Left ventricle myocardium inferior (tissue), 1 donor: ENCODE results near the gene KLHL14. TPM values are rescaled to one million over a fixed set of nuclear protein-coding genes. Genes with fewer than 3 reads are reported as not detected.

Experiments used
- DNase-seq: peaks from one replicate; pipeline ENCODE4 v3.0.0-alpha.2; 2020
- H3K27ac ChIP-seq: fragments of 200-600 bp; replicated peaks from 2 replicates; pipeline ENCODE4 v1.8.0; 2021
- H3K27me3 ChIP-seq: fragments of 200-600 bp; 2 replicates; pipeline ENCODE4 v1.8.0; 2021; ENCODE audit warnings: low read depth
- H3K36me3 ChIP-seq: fragments of 200-600 bp; 2 replicates; pipeline ENCODE4 v1.8.0; 2021
- H3K4me1 ChIP-seq: fragments of 200-600 bp; 2 replicates; pipeline ENCODE4 v1.8.0; 2021
- H3K4me3 ChIP-seq: fragments of 200-600 bp; 2 replicates; pipeline ENCODE4 v1.8.0; 2021; ENCODE audit warnings: mild to moderate bottlenecking, moderate library complexity
- H3K9me3 ChIP-seq: fragments of 200-600 bp; replicated peaks from 2 replicates; pipeline ENCODE4 v1.8.0; 2021
- CTCF ChIP-seq: fragments of 200-600 bp; IDR thresholded peaks from 2 replicates; pipeline ENCODE4 v1.8.0; 2021; ENCODE audit warnings: antibody characterized with exemption, mild to moderate bottlenecking, borderline replicate concordance
- intact Hi-C: fragments of 100-400 bp; cut with micrococcal nuclease; formaldehyde crosslinking; loops from one replicate; pipeline ENCODE4 v1.11.0; 2022
- long read RNA-seq: library from polyadenylated mRNA; unstranded; transcript quantifications from one replicate; pipeline ENCODE4 v2.0.0, GENCODE V29; 2021
- total RNA-seq: library from RNA; stranded (reverse); fragmentation: NEBNext Ultra II Directional; extraction: Animal tissue kit (Norgen Biotek cat#: 25700); gene quantifications from one replicate; pipeline ENCODE4 v1.2.1, GENCODE V29; 2021
- donor health status: DM: no; HTN: yes; CAD: no; lungs with severe emphysema.

Gene KLHL14
- not detected for total RNA-seq
- long read RNA-seq, result 0 reads

- Histone ChIP-seq H3K27ac (no peak within 1 kb of the TSS), H3K27me3 (peaks cover 59% of the 10 kb centered on the region), H3K36me3 (no peaks in the 10 kb centered on the region), H3K9me3 (no peaks in the 10 kb centered on the region), H3K4me1 (peaks cover 23% of the 10 kb centered on the region), H3K4me3 (peak within 1 kb of the TSS; percentile 64)
- DNase-seq, result no peak
- no peak for TF ChIP-seq CTCF
- intact Hi-C loops, result no loop called here
Observed at GRCh38 chr18:32772581-32773381, at the start of gene KLHL14. Gene KLHL14, minus strand, starts transcription at chr18:32773023. Its CDS starts 2,432 bp downstream, at chr18:32770591.

GRCh38 chr18:32822197-32822596 lies 49.4 kb upstream of the KLHL14 start:
- no peak overlapping the region for H3K4me3 ChIP-seq
- no peak for DNase-seq
- no peak for TF ChIP-seq CTCF
- no peaks in the 10 kb centered on the region for H3K9me3 ChIP-seq
- H3K27me3 ChIP-seq, result no peaks in the 10 kb centered on the region
- no peak overlapping the region for H3K27ac ChIP-seq
- H3K4me1 ChIP-seq, result no peaks in the 10 kb centered on the region
- no peaks in the 10 kb centered on the region for H3K36me3 ChIP-seq
- intact Hi-C loops, result no loop called here

GRCh38 chr18:32815881-32816280 lies 43.1 kb upstream of the KLHL14 start:
- no peaks in the 10 kb centered on the region for H3K9me3 ChIP-seq
- H3K4me3 ChIP-seq, result no peak overlapping the region
- H3K4me1 ChIP-seq, result no peaks in the 10 kb centered on the region
- intact Hi-C loops, result no loop called here
- no peak for TF ChIP-seq CTCF
- peaks cover 5% of the 10 kb centered on the region for H3K27me3 ChIP-seq
- H3K27ac ChIP-seq, result no peak overlapping the region
- H3K36me3 ChIP-seq, result no peaks in the 10 kb centered on the region
- no peak for DNase-seq

- H3K9me3 ChIP-seq, result no peaks in the 10 kb centered on the region
- H3K27me3 ChIP-seq, result peaks cover 5% of the 10 kb centered on the region
- H3K36me3 ChIP-seq, result no peaks in the 10 kb centered on the region
- no peaks in the 10 kb centered on the region for H3K4me1 ChIP-seq
- no peak for TF ChIP-seq CTCF
- no peak overlapping the region for H3K27ac ChIP-seq
- intact Hi-C loops, result no loop called here
- no peak overlapping the region for H3K4me3 ChIP-seq
- DNase-seq, result no peak
Observed at GRCh38 chr18:32812342-32812741, 39.5 kb upstream of the KLHL14 start.

- H3K27ac ChIP-seq, result no peak overlapping the region
- H3K4me3 ChIP-seq, result no peak overlapping the region
- peaks cover 5% of the 10 kb centered on the region for H3K27me3 ChIP-seq
- no peak for DNase-seq
- intact Hi-C loops, result no loop called here
- no peak for TF ChIP-seq CTCF
- no peaks in the 10 kb centered on the region for H3K36me3 ChIP-seq
- no peaks in the 10 kb centered on the region for H3K9me3 ChIP-seq
- no peaks in the 10 kb centered on the region for H3K4me1 ChIP-seq
Observed at GRCh38 chr18:32810314-32810713, 37.5 kb upstream of the KLHL14 start.
